SK-N-MC (cell line): ENCODE measurements around the gene CMTM1.

Experiments used
- EZH2 ChIP-seq: fragments of 200-600 bp; sonication (generic); IDR thresholded peaks from one replicate; pipeline ENCODE4 v1.6.1; 2017; ENCODE audit warnings: antibody characterized with exemption
- FOXP2 ChIP-seq: optimal IDR thresholded peaks from 2 replicates; pipeline ENCODE3; 2011; ENCODE audit warnings: mild to moderate bottlenecking, moderate library complexity; ENCODE audit not compliant: insufficient read depth; ENCODE audit errors: extremely low read length, control extremely low read depth
- POLR2AphosphoS5 ChIP-seq: IDR thresholded peaks from 2 replicates; pipeline ENCODE4 v1.6.1; 2012; ENCODE audit warnings: mild to moderate bottlenecking, low read depth, low read length, borderline replicate concordance

DNA sequence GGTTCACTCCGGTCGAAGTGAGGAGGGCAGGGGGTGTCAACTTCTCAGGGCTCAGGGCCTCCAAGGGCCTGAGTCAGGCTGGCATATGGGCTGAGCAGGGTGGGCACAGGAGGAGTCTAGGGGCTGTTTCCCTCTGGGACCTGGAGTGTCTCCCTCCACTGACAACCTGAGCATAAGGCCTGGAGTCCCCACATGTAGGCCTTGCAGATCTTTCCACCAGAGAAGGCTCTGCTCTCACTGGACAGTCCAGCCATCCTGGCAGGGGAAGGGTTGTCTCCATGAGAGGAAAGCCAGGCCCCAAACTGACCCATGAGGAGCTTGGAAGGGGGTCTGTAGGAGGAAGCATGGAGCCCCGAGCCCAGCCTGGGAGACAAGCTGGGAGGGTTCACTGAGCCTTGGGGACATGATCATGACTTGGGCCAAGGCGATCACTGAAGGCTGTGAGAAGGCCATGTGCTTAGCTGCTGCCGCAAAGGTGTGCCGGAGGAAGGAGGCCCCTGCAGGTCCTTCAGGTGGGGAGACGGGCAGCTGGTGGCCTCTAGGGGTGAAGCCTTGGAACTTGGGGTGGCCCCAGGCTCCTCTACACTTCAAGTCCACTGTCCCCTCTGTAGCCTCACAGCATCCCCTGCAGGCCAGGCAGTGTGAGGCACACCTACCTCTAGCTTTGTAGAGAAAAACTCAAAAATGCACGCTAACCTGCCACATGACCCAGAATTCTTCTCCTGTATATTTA is 22.9 kb downstream of the CMTM1 start:
- no peak for TF ChIP-seq EZH2
- no peak for TF ChIP-seq POLR2AphosphoS5
- no peak for TF ChIP-seq FOXP2
